Fibroblast of skin of right quadriceps (primary cell): ENCODE measurements around the gene PCDHA4.

Experiments
- DNase-seq: peaks from one replicate; pipeline ENCODE4 v3.0.0-alpha.2; 2013

PCDHA4 gene

GRCh38 chr5:140862441-140863295, 55.8 kb downstream of the PCDHA4 start:
- no peak for DNase-seq
